ENCODE results near the gene ZNF579. TPM values are rescaled to one million over a fixed set of nuclear protein-coding genes. Genes with fewer than 3 reads are reported as not detected.

The ZNF579 gene
- total RNA-seq, 1 experiment from 2014 or later, result 49.0 TPM

- Histone ChIP-seq H3K27me3 (ENCODE audit: insufficient read depth, low read depth) (no peaks in the 10 kb centered on the region), H3K9me2 (ENCODE audit: insufficient read depth) (no peaks in the 10 kb centered on the region), H3F3A (ENCODE audit: insufficient read depth, low read depth) (no peaks in the 10 kb centered on the region), H2AFZ (no peak overlapping the region), H3K79me2 (ENCODE audit: low read depth) (no peaks in the 10 kb centered on the region), H3K4me2 (no peak overlapping the region), H3K36me3 (ENCODE audit: low read depth) (no peaks in the 10 kb centered on the region), H4K20me1 (ENCODE audit: insufficient read depth) (no peaks in the 10 kb centered on the region), H3K9me3 (ENCODE audit: insufficient read depth, low read depth) (no peaks in the 10 kb centered on the region), H3K27ac (no peak overlapping the region), H3K4me1 (replicated peaks; ENCODE audit: insufficient read depth) (no peaks in the 10 kb centered on the region), H3K4me3 (no peak overlapping the region)
- intact Hi-C loops (cut with micrococcal nuclease; ENCODE audit: unreplicated experiment), result no loop called here
- no TSS peak for BruUV-seq (replicated peaks)
- TF ChIP-seq CTCF (conservative IDR thresholded peaks at IDR 0.05) (no peak), EZH2 (IDR thresholded peaks at IDR 0.05; ENCODE audit: low read depth) (no peak)
- DNase-seq, result no peak
- CTCF ChIA-PET, result no interaction called here
- POLR2A ChIA-PET (ENCODE audit: unreplicated experiment), result no interaction called here
Observed at GRCh38 chr19:55567708-55568328, 12.8 kb downstream of the ZNF579 start.

DNA sequence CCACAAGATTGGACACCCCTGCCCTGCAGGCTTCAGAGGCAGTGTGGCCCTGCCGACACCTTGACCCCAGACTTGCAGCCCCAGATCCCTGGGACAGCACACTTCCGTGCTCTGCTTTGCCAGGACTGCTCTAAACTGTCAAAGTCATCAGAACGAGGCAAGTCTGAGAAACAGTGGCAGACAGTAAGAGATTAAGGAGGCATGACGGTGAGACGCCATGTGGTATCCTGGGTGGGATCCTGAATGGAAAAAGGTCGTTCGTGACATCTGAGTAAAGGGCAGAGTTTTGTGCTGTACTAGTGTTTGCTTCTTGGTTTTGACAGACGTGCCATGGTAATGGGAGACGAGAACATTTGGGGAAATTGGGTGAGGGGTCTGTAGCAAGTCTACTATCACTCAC lies 13.8 kb downstream of the ZNF579 start:
- intact Hi-C loops (cut with micrococcal nuclease; ENCODE audit: unreplicated experiment), result no loop called here
- Histone ChIP-seq H3K9me3 (ENCODE audit: insufficient read depth, low read depth) (no peaks in the 10 kb centered on the region), H3K9me2 (ENCODE audit: insufficient read depth) (no peaks in the 10 kb centered on the region), H3K4me3 (no peak overlapping the region), H4K20me1 (ENCODE audit: insufficient read depth) (no peaks in the 10 kb centered on the region), H3K36me3 (ENCODE audit: low read depth) (no peaks in the 10 kb centered on the region), H3K4me2 (no peak overlapping the region), H3K4me1 (replicated peaks; ENCODE audit: insufficient read depth) (no peaks in the 10 kb centered on the region), H2AFZ (no peak overlapping the region), H3K79me2 (ENCODE audit: low read depth) (no peaks in the 10 kb centered on the region), H3F3A (ENCODE audit: insufficient read depth, low read depth) (no peaks in the 10 kb centered on the region), H3K27ac (no peak overlapping the region), H3K27me3 (ENCODE audit: insufficient read depth, low read depth) (no peaks in the 10 kb centered on the region)
- DNase-seq, result no peak
- CTCF ChIA-PET, result interaction anchor here (0.6 kb wide), 1 partner anchor 96 kb away, joined by 4 read pairs; no protein-coding TSS in a partner anchor
- BruUV-seq (replicated peaks), result no TSS peak
- TF ChIP-seq EZH2 (IDR thresholded peaks at IDR 0.05; ENCODE audit: low read depth), result no peak
- TF ChIP-seq CTCF (conservative IDR thresholded peaks at IDR 0.05), result no peak
- POLR2A ChIA-PET (ENCODE audit: unreplicated experiment), result interaction anchor here (0.7 kb wide), 2 partner anchors 21 to 25 kb away, joined by 8 to 12 read pairs; no protein-coding TSS in a partner anchor

- Histone ChIP-seq H3K4me3 (no peak overlapping the region), H3F3A (ENCODE audit: insufficient read depth, low read depth) (0 out of 2 replicates have a peak, but pooled peaks cover 2% of the 10 kb centered on the region), H3K9me3 (ENCODE audit: insufficient read depth, low read depth) (peaks cover 6% of the 10 kb centered on the region; the same call in 1 of the 2 replicates), H2AFZ (no peak overlapping the region), H3K27ac (no peak overlapping the region), H3K79me2 (ENCODE audit: low read depth) (no peaks in the 10 kb centered on the region), H3K27me3 (ENCODE audit: insufficient read depth, low read depth) (no peaks in the 10 kb centered on the region), H3K36me3 (ENCODE audit: low read depth) (no peaks in the 10 kb centered on the region), H3K4me1 (replicated peaks; ENCODE audit: insufficient read depth) (no peaks in the 10 kb centered on the region), H3K4me2 (no peak overlapping the region), H4K20me1 (ENCODE audit: insufficient read depth) (no peaks in the 10 kb centered on the region), H3K9me2 (ENCODE audit: insufficient read depth) (no peaks in the 10 kb centered on the region)
- CTCF ChIA-PET, result no interaction called here
- TF ChIP-seq EZH2 (IDR thresholded peaks at IDR 0.05; ENCODE audit: low read depth) (no peak), CTCF (conservative IDR thresholded peaks at IDR 0.05) (no peak)
- no TSS peak for BruUV-seq (replicated peaks)
- no peak for DNase-seq
- intact Hi-C loops (cut with micrococcal nuclease; ENCODE audit: unreplicated experiment), result no loop called here
- POLR2A ChIA-PET (ENCODE audit: unreplicated experiment), result no interaction called here
Observed at GRCh38 chr19:55563261-55563690, 17.4 kb downstream of the ZNF579 start.

All from PC-9 (cell line).